GM21786 (cell line): ENCODE data around the gene KIAA0825.
"Not testable (repeated sequence)": the region's sequence is repeated elsewhere in the genome, so short reads cannot be mapped to it uniquely, and the experiment has no call there.

ENCODE experiments used
- ATAC-seq: cut with Tn5 transposase; IDR thresholded peaks from one replicate; pipeline ENCODE4 v1.9.1; 2021; ENCODE audit not compliant: unreplicated experiment

The KIAA0825 gene

GRCh38 chr5:94116317-94116716 lies 502.1 kb downstream of the KIAA0825 start:
- ATAC-seq: not testable (repeated sequence)

- ATAC-seq: no peak
Measured at GRCh38 chr5:94113087-94113486, 505.3 kb downstream of the KIAA0825 start.

- ATAC-seq: peak; percentile 100
Measured at GRCh38 chr5:94111209-94112004, 507.0 kb downstream of the KIAA0825 start.

GRCh38 chr5:94103514-94104245 lies 514.7 kb downstream of the KIAA0825 start:
- ATAC-seq: no peak
